22Rv1 (cell line): ENCODE results near the gene LPAR6.
"Not testable (repeated sequence)": the region's sequence is repeated elsewhere in the genome, so short reads cannot be mapped to it uniquely, and the experiment has no call there.

Experiments
- H3K27ac ChIP-seq: fragments of 450-650 bp; 2 replicates; pipeline ENCODE4 v1.5.1; 2017
- ZFX ChIP-seq: fragments of 450-650 bp; IDR thresholded peaks from 2 replicates; pipeline ENCODE4 v1.6.1; 2017; ENCODE audit warnings: antibody characterized with exemption, borderline replicate concordance
- TF ChIP-seq, protein P1 (sequence below): fragments of 450-650 bp; IDR thresholded peaks from 2 replicates; pipeline ENCODE4 v1.5.1; 2017; ENCODE audit warnings: mild to moderate bottlenecking

Gene LPAR6

GRCh38 chr13:48412881-48413351 is at the start of gene LPAR6:
Gene LPAR6, minus strand, starts transcription at chr13:48413113. Its CDS starts 690 bp downstream, at chr13:48412423.
- TF ChIP-seq, protein P1, sequence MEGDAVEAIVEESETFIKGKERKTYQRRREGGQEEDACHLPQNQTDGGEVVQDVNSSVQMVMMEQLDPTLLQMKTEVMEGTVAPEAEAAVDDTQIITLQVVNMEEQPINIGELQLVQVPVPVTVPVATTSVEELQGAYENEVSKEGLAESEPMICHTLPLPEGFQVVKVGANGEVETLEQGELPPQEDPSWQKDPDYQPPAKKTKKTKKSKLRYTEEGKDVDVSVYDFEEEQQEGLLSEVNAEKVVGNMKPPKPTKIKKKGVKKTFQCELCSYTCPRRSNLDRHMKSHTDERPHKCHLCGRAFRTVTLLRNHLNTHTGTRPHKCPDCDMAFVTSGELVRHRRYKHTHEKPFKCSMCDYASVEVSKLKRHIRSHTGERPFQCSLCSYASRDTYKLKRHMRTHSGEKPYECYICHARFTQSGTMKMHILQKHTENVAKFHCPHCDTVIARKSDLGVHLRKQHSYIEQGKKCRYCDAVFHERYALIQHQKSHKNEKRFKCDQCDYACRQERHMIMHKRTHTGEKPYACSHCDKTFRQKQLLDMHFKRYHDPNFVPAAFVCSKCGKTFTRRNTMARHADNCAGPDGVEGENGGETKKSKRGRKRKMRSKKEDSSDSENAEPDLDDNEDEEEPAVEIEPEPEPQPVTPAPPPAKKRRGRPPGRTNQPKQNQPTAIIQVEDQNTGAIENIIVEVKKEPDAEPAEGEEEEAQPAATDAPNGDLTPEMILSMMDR = no peak
- TF ChIP-seq ZFX = no peak
- peak within 1 kb of the TSS; percentile 15; the same call in 1 of the 2 replicates for H3K27ac ChIP-seq

- H3K27ac ChIP-seq = no peak overlapping the region
Measured at GRCh38 chr13:48457578-48458242, 44.8 kb upstream of the LPAR6 start.

DNA sequence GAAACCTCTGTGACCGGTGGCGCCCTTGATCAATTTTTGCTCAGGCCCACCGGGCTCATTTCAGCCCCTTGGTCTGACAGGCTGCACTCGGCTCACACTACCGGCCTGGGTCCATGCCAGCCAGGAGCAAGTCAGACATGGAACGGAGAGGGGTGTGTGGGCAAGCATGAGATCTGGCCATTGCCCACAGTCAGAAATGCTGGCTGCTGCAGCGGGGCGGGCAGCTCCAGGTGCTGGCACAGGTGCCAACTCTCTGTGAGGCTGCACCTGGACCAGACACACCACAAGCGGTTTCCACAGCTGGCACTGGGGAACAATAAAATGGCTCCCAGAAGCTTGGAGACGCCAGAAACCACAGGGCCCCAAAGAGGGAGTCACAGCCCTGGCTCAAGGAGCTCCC is 43.6 kb upstream of the LPAR6 start:
- TF ChIP-seq ZFX = no peak
- TF ChIP-seq, protein P1 = no peak
- no peak overlapping the region for H3K27ac ChIP-seq

More at GRCh38 chr13:48457578-48458242, 44.8 kb upstream of the LPAR6 start:
- no peak for TF ChIP-seq ZFX
- TF ChIP-seq, protein P1 = no peak

DNA sequence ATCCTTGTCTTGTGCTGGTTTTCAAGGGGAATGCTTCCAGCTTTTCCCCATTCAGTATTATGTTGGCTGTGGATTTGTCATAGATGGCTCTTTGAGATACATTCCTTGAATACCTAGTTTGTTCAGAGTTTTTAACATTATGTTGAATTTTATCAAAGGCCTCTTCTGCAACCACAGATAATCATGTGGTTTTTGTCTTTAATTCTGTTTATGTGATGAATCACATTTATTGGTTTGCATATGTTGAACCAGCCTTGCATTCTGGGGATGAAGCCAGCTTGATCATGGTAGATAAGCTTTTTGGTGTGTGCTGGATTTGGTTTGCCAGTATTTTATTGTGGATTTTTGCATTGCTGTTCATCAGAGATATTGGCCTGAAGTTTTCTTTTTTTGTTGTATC is 38.3 kb upstream of the LPAR6 start:
- H3K27ac ChIP-seq = not testable (repeated sequence)

DNA sequence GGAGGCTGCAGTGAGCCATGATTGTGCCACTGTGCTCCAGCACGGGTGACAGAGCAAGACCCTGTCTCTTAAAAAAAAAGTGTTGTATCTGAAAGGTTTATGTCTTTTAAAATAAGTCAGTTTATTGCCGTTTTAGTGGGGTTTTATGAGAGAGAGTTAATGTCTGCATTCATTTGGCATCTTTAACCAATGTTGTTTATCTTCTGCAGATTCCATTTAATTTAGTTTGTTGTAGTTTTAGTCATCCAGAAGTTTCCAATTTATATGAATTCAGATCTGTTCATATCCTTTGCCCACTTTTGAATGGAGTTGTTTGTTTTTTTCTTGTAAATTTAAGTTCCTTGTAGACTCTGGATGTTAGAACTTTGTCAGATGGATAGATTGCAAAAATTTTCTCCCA is 36.7 kb upstream of the LPAR6 start:
- H3K27ac ChIP-seq = no peak overlapping the region
- TF ChIP-seq ZFX = no peak
- TF ChIP-seq, protein P1 = no peak

GRCh38 chr13:48448959-48449614 is 36.2 kb upstream of the LPAR6 start:
- TF ChIP-seq, protein P1 = no peak
- TF ChIP-seq ZFX = no peak
- H3K27ac ChIP-seq = no peak overlapping the region

DNA sequence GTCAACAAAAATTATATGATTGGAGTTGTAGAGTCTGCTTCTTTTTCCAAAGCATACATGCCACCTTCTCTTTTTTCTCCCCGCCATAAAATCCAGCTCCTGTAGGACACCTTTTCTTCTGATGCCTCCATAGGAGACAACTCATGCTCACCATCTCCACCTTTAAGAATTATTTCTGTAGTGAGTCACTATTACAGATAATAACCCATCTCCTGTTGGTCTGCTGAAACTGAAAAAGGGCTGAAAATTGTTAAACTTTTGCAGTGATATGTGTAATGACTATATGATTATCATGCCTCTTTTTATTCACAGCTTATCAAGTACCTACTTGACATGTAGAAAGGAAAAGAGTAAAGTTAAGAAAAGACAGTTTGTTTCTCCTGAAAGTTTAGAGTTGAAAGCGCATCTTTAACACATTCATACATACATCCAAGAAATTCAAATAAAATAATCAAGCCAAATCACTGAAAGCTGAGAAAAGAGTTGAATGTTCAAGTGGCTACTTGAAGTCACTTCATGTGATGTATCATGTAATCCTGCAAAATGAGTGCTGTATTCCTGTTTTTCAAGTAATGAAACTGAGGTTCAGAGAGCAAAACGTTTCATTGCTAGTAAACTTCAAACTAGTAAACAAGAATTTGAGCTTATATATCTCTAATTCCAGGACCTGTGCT is 35.5 kb upstream of the LPAR6 start:
- no peak overlapping the region for H3K27ac ChIP-seq
- TF ChIP-seq ZFX = no peak
- TF ChIP-seq, protein P1 = no peak
